Measurements from ENCODE around the gene FKBP5.
"Not testable (repeated sequence)": the region's sequence is repeated elsewhere in the genome, so short reads cannot be mapped to it uniquely, and the experiment has no call there.

FKBP5 gene

DNA sequence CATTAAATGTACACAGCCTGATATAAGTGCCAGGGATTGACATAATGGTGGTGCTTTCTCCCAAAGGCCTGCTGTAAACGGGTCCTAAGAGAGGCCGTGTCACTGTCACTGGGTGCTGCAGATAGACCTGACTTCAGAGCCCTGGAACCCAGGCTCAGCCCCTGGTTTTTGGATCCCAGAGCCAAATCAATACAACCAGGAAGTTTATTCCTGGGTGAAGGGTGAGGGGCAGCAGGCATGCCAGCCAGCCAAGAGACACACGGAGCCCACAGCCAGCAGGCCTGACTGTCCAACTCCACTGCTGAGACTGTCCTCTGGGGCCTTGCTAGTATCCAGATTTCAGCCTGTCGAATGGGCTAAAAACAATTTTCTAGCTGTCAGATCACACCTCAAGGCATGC, 35.3 kb upstream of the FKBP5 start:
- H3K4me3 ChIP-seq (ENCODE audit: low read depth, low read length) = no peak overlapping the region

DNA sequence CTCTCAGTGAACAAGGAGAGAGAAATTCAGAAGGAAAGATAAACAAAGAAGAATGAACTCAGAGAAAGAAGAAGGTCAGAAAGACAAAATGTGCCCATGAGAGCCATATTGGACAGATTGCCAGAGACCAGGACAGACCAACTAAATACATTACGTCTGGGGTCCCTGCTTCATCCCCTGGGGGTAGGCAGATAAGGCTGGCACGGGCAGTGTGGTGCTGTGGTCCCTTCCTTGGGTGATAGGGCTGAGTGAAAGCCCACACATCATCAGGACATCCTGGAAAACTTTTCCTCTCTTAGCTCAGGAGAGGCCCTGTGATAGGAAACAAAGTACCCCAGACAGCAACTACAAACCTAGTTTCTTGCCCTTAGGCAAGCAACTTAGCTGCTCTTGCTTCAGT, 34.9 kb upstream of the FKBP5 start:
- H3K4me3 ChIP-seq (ENCODE audit: low read depth, low read length) = no peak overlapping the region

DNA sequence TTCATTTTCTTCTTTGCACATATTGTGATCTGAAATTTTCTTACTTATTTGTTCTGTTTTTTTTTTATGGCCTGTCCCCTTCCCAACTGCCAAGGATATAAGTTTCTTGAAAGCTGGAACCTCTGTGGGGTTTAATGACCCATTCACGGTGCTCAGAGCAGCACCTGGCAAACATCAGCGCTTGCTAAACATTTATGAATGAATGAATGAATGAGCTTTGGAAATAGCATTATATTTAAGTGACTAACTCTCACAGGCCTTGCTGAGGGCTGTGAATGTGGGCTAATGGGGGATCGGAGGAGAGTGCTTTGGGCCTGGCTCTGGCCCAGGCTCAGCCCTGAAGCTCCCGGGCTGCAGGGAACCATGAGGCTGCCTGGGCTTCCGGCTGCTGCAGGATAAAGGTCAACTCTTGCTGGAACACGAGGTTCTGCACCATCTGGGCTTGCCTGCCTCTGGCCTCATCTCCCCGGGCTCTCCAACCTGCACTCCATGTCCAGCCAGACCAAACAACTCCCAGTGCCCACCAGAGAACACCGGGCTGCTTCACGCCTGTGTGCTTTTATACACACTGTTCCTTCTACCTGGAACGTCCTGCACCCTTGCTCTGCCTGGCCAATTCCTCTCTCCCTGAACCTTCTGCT, 33.5 kb upstream of the FKBP5 start:
- no peak overlapping the region for H3K4me3 ChIP-seq (ENCODE audit: low read depth, low read length)

DNA sequence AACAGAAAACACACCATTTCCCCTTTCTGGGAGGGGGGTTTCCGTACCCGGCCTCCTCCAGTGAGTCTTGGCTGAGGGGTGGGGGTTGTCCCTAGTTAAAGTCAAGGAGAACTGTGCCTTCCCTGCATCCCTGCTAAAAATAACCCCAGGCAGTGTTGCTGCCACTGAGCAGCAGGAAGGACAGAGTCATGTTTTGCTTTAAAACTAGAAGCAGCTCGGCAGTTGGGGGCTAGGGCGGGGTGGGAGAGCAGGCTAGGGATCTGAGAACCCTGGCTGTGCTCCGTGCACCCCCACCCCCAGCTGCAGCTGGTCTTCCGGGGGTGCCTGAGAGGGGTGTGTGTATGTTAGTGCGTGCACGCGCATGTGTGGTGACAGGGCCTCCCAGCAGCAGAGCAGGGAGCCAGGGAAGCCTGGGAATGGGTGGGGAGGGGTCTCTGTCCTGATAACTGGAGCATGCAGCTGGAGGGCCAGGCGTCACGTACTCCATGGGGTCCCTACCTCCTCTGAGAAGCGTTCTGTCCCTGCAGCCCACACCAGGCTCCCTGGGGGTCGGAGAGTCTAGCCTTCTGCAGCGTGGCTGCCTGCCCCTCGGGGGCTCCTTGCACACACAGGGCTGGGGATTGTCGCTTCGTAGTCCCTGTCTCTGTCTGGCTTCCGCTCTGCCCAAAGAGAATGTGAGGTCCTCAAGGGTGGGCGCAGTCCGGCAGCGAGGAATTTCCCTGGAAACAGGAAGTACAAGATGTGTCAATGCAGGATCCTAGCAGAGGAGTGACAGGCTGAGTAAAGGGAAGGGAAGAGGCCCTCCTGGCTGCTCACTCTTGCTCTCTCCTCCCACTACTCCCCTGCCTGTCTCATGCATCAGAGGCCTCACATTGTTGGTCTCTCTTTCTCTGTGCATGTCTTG, 31.4 kb upstream of the FKBP5 start:
- no peak overlapping the region for H3K4me3 ChIP-seq (ENCODE audit: low read depth, low read length)

DNA sequence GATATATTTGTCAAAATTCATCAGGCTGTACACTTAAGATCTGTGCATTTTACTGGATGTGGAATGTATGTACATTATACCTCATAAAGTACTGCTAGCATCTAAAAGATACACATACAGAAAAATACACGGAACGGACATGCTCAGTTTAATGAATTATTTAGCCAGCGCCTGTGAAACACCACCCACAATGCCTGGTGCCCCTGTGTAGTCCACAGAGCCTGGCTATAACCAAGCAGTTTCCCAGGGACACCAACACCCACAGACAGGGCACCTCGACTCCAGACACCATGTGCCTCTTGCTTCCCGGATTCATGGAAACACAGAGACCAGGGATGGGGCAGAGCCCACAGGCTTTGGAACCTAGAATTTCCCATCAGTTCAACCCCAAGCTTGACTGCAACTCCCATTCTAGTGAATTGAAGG, 30.7 kb upstream of the FKBP5 start:
- H3K4me3 ChIP-seq (ENCODE audit: low read depth, low read length) = no peak overlapping the region

DNA sequence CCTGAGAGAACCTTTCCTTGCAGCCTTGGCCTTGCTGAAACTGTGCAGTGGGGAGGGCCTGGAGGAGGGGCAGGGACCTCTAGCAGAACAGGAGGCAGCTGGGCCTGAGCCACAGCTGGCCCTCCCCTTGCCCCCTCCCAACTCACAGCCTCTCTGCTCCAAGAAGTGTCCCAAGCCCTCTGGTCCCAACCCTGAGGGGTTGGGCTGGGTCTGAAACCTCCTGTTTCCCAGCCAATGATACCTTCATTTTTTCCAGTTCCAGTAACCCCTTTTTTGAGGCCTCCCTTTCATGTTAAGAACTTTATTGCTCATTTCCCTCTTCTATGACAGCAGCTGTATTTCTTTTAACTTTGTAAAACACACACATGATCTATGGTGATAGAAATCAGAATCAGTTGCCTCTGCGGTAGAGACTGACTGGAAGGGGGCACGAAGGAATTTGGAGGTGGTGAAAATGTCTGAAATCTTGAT, 30.2 kb upstream of the FKBP5 start:
- no peak overlapping the region for H3K4me3 ChIP-seq (ENCODE audit: low read depth, low read length)

DNA sequence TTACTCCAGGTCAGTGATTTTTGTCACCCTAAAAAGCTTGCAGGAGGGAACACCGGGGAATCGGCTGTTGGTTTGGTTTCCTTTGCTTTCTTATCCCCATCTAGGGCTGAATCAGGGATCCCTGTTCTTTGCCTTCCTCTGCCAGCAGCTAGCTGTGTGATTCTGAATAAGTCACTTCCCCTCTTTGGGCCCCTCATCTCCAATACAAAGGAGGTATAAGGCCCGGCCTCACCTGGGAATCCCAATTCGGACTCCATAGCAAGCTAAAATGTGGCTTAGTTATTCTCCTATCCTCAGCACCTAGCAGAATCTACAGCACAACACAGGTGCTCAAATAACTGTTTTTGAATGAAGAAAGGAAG, 29.6 kb upstream of the FKBP5 start:
- H3K4me3 ChIP-seq (ENCODE audit: low read depth, low read length) = no peak overlapping the region

DNA sequence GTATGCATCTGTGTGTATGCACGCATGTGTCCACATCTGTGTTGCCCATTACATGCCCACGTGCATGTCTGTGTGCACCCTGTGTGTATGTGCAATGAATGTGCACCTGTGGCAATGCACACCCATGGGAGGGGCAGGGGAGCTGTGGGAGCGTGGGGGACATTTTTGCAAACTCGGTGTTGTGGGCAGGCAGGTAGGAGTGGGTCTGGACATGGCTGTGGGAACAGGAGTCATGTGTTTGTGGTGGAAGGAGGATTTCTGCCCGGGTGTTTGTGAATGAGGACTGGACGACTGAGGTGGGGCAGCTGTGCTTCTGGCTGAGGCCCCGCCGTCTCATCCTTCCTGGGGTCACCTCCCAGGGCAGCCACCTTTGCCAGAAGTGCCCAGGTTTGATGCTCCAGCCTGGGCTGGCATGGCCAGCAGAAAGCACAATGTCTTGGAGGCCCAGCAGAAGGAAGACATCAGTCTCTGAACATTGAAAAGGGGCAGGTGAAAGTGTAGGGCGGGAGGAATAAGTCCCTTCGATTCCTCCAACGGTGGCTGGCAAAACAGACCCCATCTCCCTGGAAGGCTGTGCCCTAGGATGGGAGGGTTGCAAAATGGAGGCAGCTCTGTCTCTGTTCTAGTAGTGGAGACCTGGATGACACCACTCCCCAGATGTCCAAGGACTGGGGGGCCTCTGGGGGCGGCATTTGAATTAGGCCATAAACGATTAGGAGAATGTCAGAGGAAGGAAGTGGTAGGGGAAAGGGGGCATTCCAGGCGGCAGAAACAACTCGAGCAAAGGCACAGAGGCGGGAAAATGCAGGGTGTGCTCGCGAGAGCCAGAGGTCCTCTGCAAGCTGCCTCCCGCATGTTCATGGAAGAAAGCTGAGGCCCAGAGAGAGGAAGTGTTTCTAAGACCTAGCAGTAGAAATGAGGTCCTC, 29.0 kb upstream of the FKBP5 start:
- H3K4me3 ChIP-seq (ENCODE audit: low read depth, low read length) = no peak overlapping the region

DNA sequence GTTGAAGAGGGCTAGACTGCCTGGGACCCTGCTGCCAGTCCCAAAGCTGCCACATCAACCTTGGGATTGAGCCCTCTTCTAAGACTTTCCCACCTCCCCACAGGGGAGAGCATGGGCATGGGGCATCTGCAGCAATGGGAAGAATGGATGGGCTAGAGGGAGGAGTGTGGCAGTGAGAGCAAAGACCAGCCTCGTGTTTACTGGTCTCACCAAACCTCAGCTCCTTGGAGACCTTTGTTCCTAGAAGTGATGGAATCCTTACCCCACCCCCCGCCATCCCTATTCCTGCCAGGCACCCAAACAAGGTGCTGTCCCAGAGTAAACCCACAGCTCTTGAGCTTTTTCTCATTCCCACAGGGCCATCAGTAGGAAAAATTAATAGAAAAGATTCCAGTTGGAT, 28.1 kb upstream of the FKBP5 start:
- no peak overlapping the region for H3K4me3 ChIP-seq (ENCODE audit: low read depth, low read length)

DNA sequence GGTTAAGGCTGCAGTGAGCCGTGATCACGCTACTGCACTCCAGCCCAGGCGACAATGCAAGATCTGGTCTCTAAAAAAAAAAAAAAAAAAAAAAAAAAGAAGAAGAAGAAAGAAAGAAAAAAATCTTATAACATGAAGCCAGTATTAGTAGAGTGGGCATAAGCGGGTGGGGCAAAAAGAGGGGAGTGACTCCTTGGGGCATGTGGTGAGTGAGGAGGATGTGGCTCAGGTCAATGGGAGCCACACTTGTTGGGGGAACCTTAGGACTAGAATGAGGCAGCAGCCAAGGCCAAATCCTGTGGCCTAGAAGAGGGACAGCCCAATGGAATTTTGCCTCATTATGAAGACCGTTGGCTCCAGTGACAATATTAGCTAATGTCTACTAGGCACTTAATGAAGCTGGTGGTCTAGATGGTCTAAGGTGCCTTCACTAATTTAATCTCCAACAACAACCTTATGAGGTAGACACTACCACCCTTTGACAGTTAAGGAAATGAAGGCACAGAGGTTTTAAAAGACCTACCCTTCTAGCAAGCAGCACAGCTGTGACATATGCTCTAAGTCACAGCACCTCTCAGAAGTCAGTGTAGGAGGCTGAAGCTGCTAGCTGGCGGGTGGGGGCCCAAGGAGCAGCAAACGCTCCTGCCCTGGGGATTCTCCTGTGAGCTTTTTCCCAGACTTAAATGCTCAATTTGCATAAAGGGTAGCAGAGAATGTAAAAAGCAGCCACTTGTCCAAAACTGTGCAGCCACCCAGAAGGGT, 24.5 kb upstream of the FKBP5 start:
- no peak overlapping the region for H3K4me3 ChIP-seq (ENCODE audit: low read depth, low read length)

DNA sequence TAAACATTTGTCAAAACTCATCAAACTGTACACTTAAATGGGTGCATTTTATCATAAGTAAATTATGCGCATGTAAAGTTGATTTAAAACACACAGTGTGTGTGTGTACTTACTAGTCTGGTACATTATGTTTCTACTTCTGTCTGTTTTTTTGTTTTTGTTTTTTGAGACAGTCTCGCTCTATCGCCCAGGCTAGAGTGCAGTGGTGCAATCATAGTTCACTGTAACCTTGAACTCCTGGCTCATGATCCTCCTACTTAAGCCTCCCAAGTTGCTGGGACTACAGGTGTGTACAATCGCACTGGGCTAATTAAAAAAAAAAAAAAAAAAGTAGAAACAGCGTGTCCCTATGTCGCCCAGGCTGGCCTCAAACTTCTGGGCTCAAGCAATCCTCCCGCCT, 23.0 kb upstream of the FKBP5 start:
- no peak overlapping the region for H3K4me3 ChIP-seq (ENCODE audit: low read depth, low read length)

DNA sequence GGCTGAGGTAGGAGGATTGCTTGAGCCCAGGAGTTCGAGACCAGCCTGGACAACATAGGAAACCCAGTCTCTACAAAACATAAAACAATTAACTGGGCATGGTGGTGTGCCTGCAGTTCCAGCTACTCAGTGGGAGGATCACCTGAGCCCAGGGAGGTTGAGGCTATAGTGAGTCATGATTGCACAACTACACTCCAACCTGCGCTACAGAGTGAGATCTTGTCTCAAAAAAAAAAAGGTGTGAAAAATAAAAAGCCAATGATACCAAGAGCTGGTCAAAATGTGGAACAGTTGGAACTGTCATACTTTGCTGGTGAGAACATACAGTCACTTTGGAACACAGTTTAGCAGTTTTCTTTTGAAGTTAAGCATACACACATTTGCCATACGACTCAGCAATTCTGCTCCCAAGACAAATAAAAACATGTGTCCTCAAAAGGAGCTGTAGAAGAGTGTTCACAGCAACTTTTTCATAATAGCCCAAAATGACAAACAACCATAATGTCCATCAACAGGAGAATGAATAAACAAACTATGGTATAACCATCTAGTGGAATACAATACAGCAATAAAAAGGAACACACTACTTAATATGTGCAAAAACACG, 21.6 kb upstream of the FKBP5 start:
- no peak overlapping the region for H3K4me3 ChIP-seq (ENCODE audit: low read depth, low read length)

DNA sequence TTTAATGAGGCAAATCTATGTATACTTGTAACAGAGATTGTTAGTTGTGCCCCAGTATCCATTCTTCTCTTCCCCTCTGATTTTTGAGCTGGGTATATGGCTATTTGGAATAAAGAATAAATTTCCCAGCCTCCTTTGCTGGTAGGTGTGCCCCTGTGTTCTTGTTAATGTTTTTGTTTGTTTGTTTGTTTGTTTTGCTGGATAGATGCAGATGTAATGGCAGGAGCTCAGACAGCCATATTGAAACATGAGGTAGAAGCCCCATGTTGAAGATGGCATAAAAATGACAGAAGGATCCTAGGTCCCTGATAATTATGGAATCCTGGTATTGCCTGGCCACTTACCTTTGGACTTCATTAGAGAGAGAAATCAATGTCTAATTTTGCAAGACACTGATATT, 19.9 kb upstream of the FKBP5 start:
- H3K4me3 ChIP-seq (ENCODE audit: low read depth, low read length) = no peak overlapping the region

DNA sequence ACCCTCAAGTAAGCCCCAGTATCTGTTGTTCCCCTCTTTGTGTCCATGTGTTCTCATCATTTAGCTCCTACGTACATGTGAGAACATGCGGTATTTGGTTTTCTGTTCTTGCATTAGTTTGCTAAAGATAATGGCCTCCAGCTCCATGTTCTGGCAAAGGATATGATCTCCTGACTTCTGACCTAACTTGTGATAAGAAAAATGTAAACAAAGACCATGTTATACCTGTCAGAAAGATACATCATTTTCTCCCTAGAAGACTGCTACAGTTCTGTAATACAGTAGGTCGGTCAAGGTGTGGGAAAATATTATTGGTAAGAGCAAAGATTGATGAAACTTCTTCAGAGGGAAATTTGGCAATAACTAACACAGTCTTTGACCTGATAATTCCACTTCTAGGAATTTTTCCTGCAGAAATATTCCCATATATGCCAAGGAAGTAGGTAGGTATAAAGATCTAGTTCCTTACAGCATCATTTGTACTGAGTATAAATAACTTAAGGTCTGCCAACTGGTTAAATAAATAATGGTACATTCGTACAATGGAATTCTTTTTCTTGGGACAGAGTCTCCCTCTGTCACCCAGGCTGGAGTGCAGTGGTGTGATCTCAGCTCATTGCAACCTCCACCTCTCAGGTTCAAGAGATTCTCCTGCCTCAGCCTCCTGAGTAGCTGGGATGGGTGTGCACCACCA, 19.1 kb upstream of the FKBP5 start:
- no peak overlapping the region for H3K4me3 ChIP-seq (ENCODE audit: low read depth, low read length)

DNA sequence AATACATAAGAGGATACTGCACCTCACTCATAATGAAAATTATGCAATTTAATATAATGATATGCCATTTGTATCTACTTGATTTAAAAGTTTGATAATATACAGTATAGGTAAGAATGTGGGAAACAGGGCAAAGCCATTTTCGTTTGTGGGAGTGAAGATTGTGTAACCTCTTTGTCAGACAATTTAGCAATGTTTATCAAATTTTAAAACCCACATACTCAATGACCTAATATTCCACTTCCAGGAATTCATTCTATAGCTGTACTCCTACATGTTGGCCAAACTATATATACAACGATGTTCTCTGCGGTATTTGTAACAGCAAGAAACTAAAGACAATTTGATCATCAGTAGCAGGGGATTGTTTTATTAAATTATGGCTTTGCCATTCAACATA, 17.8 kb upstream of the FKBP5 start:
- H3K4me3 ChIP-seq (ENCODE audit: low read depth, low read length) = no peak overlapping the region

DNA sequence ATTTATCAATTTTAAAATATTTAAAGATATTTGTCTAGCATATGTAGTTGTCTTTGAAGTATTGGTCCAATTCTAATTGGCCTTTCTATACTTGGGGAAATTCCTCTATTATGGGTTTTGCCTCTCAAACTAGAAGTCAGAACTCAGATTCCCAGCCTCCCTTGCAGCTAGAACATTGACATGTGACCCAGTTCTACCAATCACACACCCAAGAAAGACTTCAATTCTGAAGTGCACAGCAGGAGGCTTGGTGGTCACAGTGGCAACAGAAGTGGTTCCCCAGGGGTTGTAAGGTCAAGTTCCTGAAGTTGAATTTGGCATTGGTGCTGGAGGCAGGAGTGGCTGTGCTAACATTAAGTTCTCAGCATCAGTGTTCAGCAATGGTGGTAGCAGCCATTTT, 14.8 kb upstream of the FKBP5 start:
- no peak overlapping the region for H3K4me3 ChIP-seq (ENCODE audit: low read depth, low read length)

DNA sequence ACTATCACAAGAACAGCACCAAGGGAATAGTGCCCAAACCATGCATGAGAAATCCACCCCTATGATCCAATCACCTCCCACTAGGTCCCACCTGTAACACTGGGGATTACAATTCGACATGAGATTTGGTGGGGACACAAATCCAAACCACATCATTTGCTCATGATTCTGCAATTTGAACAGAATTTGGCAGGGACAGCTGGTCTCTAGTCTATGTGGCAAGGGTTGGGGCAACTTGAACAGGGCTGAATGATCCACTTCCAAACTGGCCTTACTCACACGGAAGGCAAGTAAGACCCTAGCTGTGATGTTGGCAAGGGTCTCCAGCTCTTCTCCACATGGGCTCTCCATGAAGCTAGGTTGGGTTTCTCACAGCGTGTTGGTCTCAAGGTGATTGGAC, 10.1 kb upstream of the FKBP5 start:
- H3K4me3 ChIP-seq (ENCODE audit: low read depth, low read length) = no peak overlapping the region

DNA sequence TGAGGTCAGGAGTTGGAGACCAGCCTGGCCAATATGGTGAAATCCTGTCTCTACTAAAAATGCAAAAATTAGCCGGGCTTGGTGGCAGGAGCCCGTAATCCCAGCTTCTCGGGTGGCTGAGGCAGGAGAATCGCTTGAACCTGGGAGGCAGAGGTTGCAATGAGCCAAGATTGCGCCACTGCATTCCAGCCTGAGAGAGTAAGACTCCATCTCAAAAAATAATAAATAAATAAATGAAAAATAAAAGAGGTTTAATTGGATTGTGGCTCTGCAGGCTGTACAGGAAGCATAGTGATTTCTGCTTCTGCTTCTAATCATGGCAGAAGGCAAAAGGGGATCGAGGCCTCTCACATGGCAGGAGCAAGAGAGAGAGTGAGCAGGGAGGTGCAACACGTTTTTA, 9.7 kb upstream of the FKBP5 start:
- not testable (repeated sequence) for H3K4me3 ChIP-seq (ENCODE audit: low read depth, low read length)

DNA sequence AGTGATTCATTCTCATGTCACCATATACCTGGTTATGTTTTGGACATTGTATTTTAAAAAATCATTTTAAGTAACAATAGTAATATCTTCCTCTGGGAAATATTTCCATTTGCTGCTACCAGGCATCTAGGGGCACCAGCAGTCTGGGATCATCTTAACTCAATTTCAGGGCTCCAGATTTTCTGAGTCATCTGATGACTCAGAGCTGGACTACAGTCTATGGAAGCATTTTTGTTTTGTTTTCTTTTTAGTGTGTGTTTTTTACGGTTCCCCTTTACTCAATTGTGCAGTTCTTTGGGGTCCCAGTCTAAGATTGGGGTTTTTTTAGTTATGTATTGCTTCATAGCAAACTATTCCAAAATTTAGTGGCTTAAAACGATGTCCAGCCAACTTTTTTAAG, 5.7 kb upstream of the FKBP5 start:
- no peak overlapping the region for H3K4me3 ChIP-seq (ENCODE audit: low read depth, low read length)
